Ovary (tissue), 9 donors: ENCODE data around the gene MSLN. TPM values are rescaled to one million over a fixed set of nuclear protein-coding genes. Genes with fewer than 3 reads are reported as not detected.

Experiments
- DNase-seq, 5 donors: peaks; one replicate each; pipeline ENCODE4 v3.0.0-alpha.2; 2019 to 2020
- H3K27ac ChIP-seq, 2 donors: fragments of 200-600 bp; one replicate each; pipeline versions ENCODE4 v1.5.1 to v1.8.0; 2019 to 2022
- H3K27me3 ChIP-seq: fragments of 200-600 bp; one replicate; pipeline ENCODE4 v1.8.0; 2022
- H3K36me3 ChIP-seq: fragments of 200-600 bp; sonication (generic); one replicate; pipeline ENCODE4 v1.5.1; 2019
- H3K4me1 ChIP-seq: one replicate; pipeline ENCODE4 v1.8.1; 2013; ENCODE audit warnings: mild to moderate bottlenecking, moderate library complexity; ENCODE audit not compliant: insufficient read depth
- H3K4me3 ChIP-seq: fragments of 200-600 bp; sonication (generic); one replicate; pipeline ENCODE4 v1.5.1; 2017
- H3K9me3 ChIP-seq, 2 donors: fragments of 200-600 bp in 1 of 2; sonication (generic) in 1 of 2; one replicate each; pipeline versions ENCODE4 v1.5.1 to v1.8.1; 2013 to 2019; ENCODE audit warnings: mild to moderate bottlenecking in 1 of 2, moderate library complexity in 1 of 2
- EP300 ChIP-seq: sonication (generic); formaldehyde crosslinking; IDR thresholded peaks from one replicate; pipeline ENCODE4 v1.6.1; 2017; ENCODE audit warnings: antibody characterized with exemption
- POLR2A ChIP-seq: fragments of 450-650 bp; IDR thresholded peaks from one replicate; pipeline ENCODE4 v1.6.1; 2017; ENCODE audit warnings: antibody characterized with exemption, mild to moderate bottlenecking, moderate library complexity
- WGBS, 3 donors: extraction: QIAGEN DNeasy Blood & Tissue Kit in 1 of 3; methylation state at CpG; one replicate each; pipeline versions ENCODE4 v1.1.5 to v1.1.7; 2013 to 2017; 5-methylcytosine and 5-hydroxymethylcytosine counted together
- intact Hi-C, 4 donors: fragments of 100-400 bp; cut with DNase I; formaldehyde crosslinking; loops; one replicate each; pipeline versions ENCODE4 v1.11.0 to v1.15.1; 2022 to 2023
- polyA plus RNA-seq, 2 donors: library from polyadenylated mRNA; stranded (reverse); fragments of 200-250 nt in 1 of 2; fragments of 350-450 nt in 1 of 2; fragmentation: Illumina TruSeq in 1 of 2; extraction: RNeasy Lipid Tissue Mini Kit (QIAGEN cat#74804) in 1 of 2; gene quantifications; one replicate each; pipeline ENCODE4 v1.2.3, GENCODE V29; 2013 to 2014
- total RNA-seq, 7 donors: library from RNA; depleted of rRNA in 2 of 7; stranded (reverse); fragments of >200 nt in 2 of 7; fragmentation: NEBNext Ultra II Directional in 3 of 7; extraction: Animal tissue kit (Norgen Biotek cat#: 25700) in 3 of 7; gene quantifications; one replicate each; pipeline versions ENCODE4 v1.1.0 to v1.2.4, GENCODE V29; 2016 to 2023
- TF ChIP-seq, protein P1 (sequence below), 3 donors: fragments of 450-650 bp in 2 of 3; fragments of 200-600 bp in 1 of 3; IDR thresholded peaks; one replicate each; pipeline versions ENCODE4 v1.5.1 to v1.8.0; 2016 to 2022; ENCODE audit warnings: antibody characterized with exemption in 3 of 3, mild to moderate bottlenecking in 1 of 3
- donor health status: DM: no; HTN: no; CAD: no; lungs with moderate emphysema.
- donor health status: DM: no; HTN: no; CAD: no.
- donor health status: Bipolar disorder and iron deficiency.
- donor health status: DM: yes; HTN: yes; CAD: no.
- donor health status: DM: no; HTN: no; CAD: no.
- donor health status: DM: yes; HTN: yes; CAD: no.

MSLN gene
- total and polyA plus RNA-seq, 9 donors = 0.40 to 314 (median 6.1) TPM

DNA sequence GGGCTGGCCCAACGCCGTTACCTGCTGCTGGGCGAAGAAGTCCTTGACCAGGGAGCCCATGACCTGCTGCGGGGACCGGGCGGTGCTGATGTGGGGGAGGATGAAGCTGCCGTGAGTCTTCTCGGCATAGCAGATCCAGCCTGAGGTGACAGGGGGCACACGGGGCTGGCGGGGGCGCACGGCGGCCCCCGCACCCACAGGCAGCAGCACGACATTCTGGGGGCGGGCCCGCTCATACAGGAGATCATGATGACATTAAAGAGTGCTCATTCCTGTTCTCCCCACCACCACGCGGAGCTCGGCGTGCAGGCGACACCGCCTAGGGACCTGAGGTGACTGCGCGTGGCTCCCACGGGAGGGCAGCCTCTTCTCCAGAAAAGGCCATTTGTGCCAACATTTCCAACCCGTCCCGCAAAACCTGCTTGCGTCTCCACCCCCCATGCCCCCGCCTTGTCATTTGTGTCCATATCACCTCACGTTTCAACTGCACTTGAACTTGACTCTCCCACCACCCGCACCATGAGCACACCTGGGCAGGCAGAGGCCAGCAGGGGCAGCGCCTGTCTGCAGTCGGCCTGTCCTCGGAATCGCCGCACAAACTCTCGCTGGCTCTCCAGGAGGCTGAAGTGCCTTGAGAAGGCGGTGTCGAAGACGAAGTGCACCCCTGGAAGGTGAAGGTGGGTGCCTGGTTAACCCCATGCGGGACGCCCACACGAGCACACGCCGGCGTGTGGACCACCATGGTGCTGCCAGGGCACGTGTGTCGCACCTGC is 26.1 kb upstream of the MSLN start:
- intact Hi-C loops = no loop called here
- H3K9me3 ChIP-seq = no peaks in the 10 kb centered on the region

DNA sequence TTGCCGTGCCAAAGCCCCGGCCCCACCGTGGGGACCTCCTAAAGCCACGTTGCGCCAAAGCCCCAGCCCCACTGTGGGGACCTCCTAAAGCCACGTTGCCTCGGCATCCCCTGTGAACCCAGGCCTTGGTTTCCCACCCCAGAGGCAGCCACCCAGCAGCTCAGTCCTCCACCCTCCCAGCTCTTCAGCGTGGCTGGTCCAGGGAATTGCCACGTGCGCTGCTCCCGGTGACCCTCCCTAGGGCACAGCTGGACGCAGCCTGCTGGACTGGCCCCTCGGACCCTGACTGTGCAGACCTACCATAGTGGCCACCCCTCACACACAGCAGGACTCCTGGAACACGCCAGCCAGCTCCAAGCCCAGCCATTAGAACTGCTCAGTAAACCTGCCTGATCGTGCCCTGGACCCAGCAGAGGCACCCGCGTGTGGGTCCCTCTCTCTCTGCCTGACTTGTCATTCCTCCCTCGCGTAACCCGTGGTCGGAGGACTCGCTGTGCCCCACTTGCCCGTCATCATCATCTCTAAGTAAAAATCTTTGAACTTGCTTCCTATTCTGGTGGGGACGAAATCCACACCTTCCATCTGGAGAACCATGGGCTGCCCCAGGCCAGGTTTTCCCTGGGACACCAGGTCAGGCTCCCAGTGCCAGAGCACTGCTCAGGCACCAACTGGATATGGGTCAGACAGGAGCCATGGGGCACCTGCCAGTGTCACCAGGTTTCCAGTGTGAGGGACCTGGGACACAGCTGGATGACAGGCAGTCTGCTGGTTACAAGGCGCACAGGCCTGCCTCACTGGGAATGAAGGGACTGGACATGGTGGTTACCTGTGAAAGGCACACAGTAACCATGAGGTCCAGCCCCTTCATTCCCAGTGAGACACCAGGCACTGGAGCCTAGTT is 25.3 kb upstream of the MSLN start:
- TF ChIP-seq, protein P1, sequence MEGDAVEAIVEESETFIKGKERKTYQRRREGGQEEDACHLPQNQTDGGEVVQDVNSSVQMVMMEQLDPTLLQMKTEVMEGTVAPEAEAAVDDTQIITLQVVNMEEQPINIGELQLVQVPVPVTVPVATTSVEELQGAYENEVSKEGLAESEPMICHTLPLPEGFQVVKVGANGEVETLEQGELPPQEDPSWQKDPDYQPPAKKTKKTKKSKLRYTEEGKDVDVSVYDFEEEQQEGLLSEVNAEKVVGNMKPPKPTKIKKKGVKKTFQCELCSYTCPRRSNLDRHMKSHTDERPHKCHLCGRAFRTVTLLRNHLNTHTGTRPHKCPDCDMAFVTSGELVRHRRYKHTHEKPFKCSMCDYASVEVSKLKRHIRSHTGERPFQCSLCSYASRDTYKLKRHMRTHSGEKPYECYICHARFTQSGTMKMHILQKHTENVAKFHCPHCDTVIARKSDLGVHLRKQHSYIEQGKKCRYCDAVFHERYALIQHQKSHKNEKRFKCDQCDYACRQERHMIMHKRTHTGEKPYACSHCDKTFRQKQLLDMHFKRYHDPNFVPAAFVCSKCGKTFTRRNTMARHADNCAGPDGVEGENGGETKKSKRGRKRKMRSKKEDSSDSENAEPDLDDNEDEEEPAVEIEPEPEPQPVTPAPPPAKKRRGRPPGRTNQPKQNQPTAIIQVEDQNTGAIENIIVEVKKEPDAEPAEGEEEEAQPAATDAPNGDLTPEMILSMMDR (IDR thresholded peaks at IDR 0.05) = no peak
- no peak for TF ChIP-seq POLR2A
- TF ChIP-seq EP300 = no peak
- intact Hi-C loops = no loop called here
- Histone ChIP-seq H3K27me3 (no peaks in the 10 kb centered on the region), H3K4me1 (peaks cover 6% of the 10 kb centered on the region), H3K27ac (no peak overlapping the region), H3K36me3 (no peaks in the 10 kb centered on the region), H3K4me3 (no peak overlapping the region), H3K9me3 (no peaks in the 10 kb centered on the region)
- no peak for DNase-seq
- WGBS, 3 donors = 89 to 93% (median 90%) methylated on average over 25 of the region's 25 CpGs

More for the DNA sequence above, 26.1 kb upstream of the MSLN start:
- no peak overlapping the region for H3K27ac ChIP-seq
- H3K4me3 ChIP-seq = no peak overlapping the region
- H3K4me1 ChIP-seq = no peaks in the 10 kb centered on the region
- TF ChIP-seq, protein P1 (IDR thresholded peaks at IDR 0.05) = no peak
- no peak for TF ChIP-seq POLR2A
- TF ChIP-seq EP300 = no peak
- no peaks in the 10 kb centered on the region for H3K36me3 ChIP-seq
- DNase-seq = no peak
- WGBS, 3 donors = 85 to 89% (median 85%) methylated on average over 48 to 49 of the region's 49 CpGs
- no peaks in the 10 kb centered on the region for H3K27me3 ChIP-seq

DNA sequence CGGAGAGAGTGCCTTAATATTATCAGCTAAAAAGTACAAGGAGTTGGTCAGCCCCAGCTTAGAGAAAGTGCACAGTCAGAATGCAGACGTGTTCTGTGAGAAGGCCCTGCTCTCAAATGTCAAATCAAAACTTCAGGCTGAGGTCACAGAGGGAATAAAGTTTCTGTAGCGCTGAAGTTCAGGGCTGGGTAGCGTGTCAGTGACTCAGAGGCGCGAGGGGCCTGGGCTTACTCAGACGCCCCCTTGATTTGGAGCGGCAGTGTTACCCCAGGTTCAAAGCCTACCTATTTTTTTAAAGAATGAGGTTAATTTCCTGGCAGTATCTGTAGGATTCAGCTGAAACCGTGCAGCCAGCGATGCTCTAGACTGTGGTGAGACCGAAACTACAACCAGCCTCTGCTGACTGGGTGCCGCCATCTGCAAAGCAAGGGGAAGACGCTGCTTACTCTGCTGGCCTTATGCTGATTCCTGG is 24.5 kb upstream of the MSLN start:
- Histone ChIP-seq H3K36me3 (no peaks in the 10 kb centered on the region), H3K4me3 (no peak overlapping the region), H3K4me1 (peaks cover 6% of the 10 kb centered on the region), H3K27ac (no peak overlapping the region), H3K9me3 (no peaks in the 10 kb centered on the region), H3K27me3 (no peaks in the 10 kb centered on the region)
- no peak for DNase-seq
- 85 to 87% (median 87%) methylated on average over 13 of the region's 13 CpGs for WGBS, 3 donors
- intact Hi-C loops = no loop called here
- TF ChIP-seq EP300 = no peak
- TF ChIP-seq, protein P1 (IDR thresholded peaks at IDR 0.05) = no peak
- no peak for TF ChIP-seq POLR2A

DNA sequence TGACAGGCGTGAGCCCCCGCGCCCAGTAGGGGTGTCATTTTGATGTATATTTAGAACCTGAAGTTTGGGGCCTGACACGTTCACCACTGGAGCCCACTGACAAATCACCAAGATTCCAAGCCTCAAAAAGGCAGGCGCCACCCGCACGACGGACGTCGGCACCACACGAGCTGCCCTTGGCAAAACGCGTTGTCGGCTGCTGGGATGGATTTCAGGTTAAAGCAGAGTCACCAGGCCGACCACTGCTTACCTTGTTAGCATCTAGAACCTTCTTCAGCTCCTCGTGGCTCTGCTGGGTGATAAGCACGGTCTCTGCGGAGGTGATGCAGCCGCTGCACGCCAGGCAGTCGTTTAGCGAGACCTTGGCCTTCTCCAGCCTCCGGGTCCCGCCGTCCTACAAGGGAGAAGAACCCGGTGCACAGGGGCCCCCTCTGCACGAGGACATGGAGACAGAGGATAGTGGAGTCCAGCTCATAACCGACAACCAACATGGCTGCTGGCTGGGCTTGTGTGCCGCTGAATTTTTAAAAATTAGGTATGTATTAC is 23.5 kb upstream of the MSLN start:
- DNase-seq = no peak
- TF ChIP-seq POLR2A (no peak), EP300 (no peak)
- TF ChIP-seq, protein P1 (IDR thresholded peaks at IDR 0.05) = no peak
- no peak overlapping the region for H3K4me3 ChIP-seq
- no peaks in the 10 kb centered on the region for H3K36me3 ChIP-seq
- no peak overlapping the region for H3K27ac ChIP-seq
- H3K4me1 ChIP-seq = peaks cover 9% of the 10 kb centered on the region
- no peaks in the 10 kb centered on the region for H3K9me3 ChIP-seq
- H3K27me3 ChIP-seq = no peaks in the 10 kb centered on the region
- WGBS, 3 donors = 91 to 95% (median 92%) methylated on average over 29 of the region's 29 CpGs
- intact Hi-C loops = no loop called here
